DOHH2 (cell line): ENCODE results near the gene TCF20.

Source experiments
- H3F3A ChIP-seq: fragments of 200-600 bp; sonication (generic), shearing (Covaris generic); 2 replicates; pipeline ENCODE4 v1.6.0; 2016; ENCODE audit warnings: antibody characterized with exemption, mild to moderate bottlenecking; ENCODE audit not compliant: control insufficient read depth, insufficient read depth
- H3K27ac ChIP-seq: fragments of 200-600 bp; sonication (generic); 2 replicates; pipeline ENCODE4 v1.5.1; 2014; ENCODE audit warnings: low read depth, mild to moderate bottlenecking, low read length, moderate library complexity
- H3K27me3 ChIP-seq: fragments of 200-600 bp; sonication (generic); 2 replicates; pipeline ENCODE4 v1.6.1; 2014; ENCODE audit warnings: mild to moderate bottlenecking, low read length, mixed read lengths; ENCODE audit not compliant: control insufficient read depth
- H3K36me3 ChIP-seq: fragments of 200-600 bp; sonication (generic); 2 replicates; pipeline ENCODE4 v1.6.1; 2014; ENCODE audit warnings: mild to moderate bottlenecking, low read length, moderate library complexity, mixed read lengths; ENCODE audit not compliant: control insufficient read depth
- H3K4me1 ChIP-seq: fragments of 200-600 bp; sonication (generic); 2 replicates; pipeline ENCODE4 v1.6.1; 2014; ENCODE audit warnings: mild to moderate bottlenecking, low read length, mixed read lengths; ENCODE audit not compliant: control insufficient read depth
- H3K4me2 ChIP-seq: fragments of 200-600 bp; sonication (generic); 2 replicates; pipeline ENCODE4 v1.6.0; 2014; ENCODE audit warnings: mild to moderate bottlenecking, low read length, moderate library complexity
- H3K4me3 ChIP-seq: fragments of 200-600 bp; sonication (generic); 2 replicates; pipeline ENCODE4 v1.5.1; 2014; ENCODE audit warnings: mild to moderate bottlenecking, low read length, mixed read lengths
- H3K79me2 ChIP-seq: fragments of 200-600 bp; sonication (generic); 2 replicates; pipeline ENCODE4 v1.6.1; 2014; ENCODE audit warnings: mild to moderate bottlenecking, low read length, mixed read lengths; ENCODE audit not compliant: control insufficient read depth
- H3K9me2 ChIP-seq: fragments of 200-600 bp; sonication (generic); replicated peaks from 2 replicates; pipeline ENCODE4 v1.6.1; 2014; ENCODE audit warnings: mild to moderate bottlenecking, low read length, mixed read lengths; ENCODE audit not compliant: control insufficient read depth
- H3K9me3 ChIP-seq: fragments of 200-600 bp; sonication (generic); 2 replicates; pipeline ENCODE4 v1.6.1; 2014; ENCODE audit warnings: antibody characterized with exemption, low read length, mixed read lengths; ENCODE audit not compliant: control insufficient read depth, insufficient read depth
- H4K20me1 ChIP-seq: fragments of 200-600 bp; sonication (generic); 2 replicates; pipeline ENCODE4 v1.6.0; 2014; ENCODE audit warnings: low read depth, mild to moderate bottlenecking, antibody characterized with exemption, low read length, moderate library complexity; ENCODE audit not compliant: control insufficient read depth, insufficient read depth
- EZH2phosphoT487 ChIP-seq: fragments of 200-600 bp; sonication (generic); IDR thresholded peaks from 2 replicates; pipeline ENCODE4 v1.6.1; 2017; ENCODE audit warnings: borderline replicate concordance, mild to moderate bottlenecking, antibody characterized with exemption, low read length, moderate library complexity, mixed read lengths
- TF ChIP-seq, protein P1 (sequence below): fragments of 200-600 bp; sonication (generic); IDR thresholded peaks from one replicate; pipeline ENCODE4 v1.5.1; 2014; ENCODE audit warnings: antibody characterized with exemption, mild to moderate bottlenecking, low read depth, low read length; ENCODE audit not compliant: poor library complexity, severe bottlenecking

TCF20 gene

DNA sequence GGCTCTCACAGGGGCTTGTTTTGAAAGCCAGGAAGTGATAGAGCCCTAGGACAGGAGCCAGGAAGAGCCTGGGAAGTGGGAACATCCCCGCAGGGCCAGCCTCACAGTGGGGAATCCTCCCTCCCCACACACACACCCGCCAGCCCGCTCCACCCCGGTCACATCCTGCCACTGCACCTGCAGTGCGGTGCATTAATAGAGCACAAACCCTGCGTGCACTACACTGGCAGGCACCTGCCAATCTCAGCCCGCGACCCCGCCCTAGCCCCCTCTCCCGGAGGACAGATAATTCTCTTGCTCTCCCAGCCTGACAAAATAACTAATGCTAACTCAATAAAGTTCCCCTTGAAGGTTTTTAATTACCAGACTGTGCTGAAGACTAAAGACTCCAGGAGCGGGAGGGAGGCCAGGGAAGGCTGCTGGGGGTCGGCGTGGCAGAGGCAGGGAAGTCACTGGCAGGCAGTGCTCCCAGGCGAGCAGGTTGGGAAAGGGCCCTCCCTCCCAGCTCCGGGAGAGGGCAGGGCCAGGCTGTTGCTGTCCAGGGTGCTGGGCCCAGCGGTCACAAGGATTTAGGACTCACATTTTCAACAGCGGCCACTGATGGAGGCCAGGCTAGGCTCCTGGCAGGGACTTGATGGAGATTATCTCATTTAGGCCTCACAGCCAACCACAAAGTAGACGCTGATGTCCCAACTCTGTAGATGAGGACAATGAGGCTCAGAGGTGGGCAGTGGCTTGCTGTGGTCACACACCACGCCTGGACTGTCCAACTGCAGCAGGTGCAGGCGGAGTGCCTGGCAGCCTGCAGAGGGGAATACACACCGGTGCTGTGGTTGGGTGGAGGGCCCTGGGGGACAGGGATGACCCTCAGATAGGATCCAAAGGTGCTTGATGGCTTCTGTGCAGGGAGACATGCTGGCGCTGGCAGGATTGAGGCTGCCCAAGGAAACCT lies 23.9 kb upstream of the TCF20 start:
- Histone ChIP-seq H4K20me1 (no peaks in the 10 kb centered on the region), H3K27ac (peak overlapping the region; percentile 27), H3K9me2 (no peaks in the 10 kb centered on the region), H3F3A (peaks cover 15% of the 10 kb centered on the region), H3K4me3 (peak overlapping the region; percentile 28; the same call in 1 of the 2 replicates), H3K4me2 (peak overlapping the region; percentile 53), H3K36me3 (no peaks in the 10 kb centered on the region), H3K9me3 (no peaks in the 10 kb centered on the region), H3K79me2 (no peaks in the 10 kb centered on the region), H3K4me1 (peaks cover 61% of the 10 kb centered on the region), H3K27me3 (no peaks in the 10 kb centered on the region)
- no peak for TF ChIP-seq EZH2phosphoT487
- TF ChIP-seq, protein P1, sequence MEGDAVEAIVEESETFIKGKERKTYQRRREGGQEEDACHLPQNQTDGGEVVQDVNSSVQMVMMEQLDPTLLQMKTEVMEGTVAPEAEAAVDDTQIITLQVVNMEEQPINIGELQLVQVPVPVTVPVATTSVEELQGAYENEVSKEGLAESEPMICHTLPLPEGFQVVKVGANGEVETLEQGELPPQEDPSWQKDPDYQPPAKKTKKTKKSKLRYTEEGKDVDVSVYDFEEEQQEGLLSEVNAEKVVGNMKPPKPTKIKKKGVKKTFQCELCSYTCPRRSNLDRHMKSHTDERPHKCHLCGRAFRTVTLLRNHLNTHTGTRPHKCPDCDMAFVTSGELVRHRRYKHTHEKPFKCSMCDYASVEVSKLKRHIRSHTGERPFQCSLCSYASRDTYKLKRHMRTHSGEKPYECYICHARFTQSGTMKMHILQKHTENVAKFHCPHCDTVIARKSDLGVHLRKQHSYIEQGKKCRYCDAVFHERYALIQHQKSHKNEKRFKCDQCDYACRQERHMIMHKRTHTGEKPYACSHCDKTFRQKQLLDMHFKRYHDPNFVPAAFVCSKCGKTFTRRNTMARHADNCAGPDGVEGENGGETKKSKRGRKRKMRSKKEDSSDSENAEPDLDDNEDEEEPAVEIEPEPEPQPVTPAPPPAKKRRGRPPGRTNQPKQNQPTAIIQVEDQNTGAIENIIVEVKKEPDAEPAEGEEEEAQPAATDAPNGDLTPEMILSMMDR: no peak

DNA sequence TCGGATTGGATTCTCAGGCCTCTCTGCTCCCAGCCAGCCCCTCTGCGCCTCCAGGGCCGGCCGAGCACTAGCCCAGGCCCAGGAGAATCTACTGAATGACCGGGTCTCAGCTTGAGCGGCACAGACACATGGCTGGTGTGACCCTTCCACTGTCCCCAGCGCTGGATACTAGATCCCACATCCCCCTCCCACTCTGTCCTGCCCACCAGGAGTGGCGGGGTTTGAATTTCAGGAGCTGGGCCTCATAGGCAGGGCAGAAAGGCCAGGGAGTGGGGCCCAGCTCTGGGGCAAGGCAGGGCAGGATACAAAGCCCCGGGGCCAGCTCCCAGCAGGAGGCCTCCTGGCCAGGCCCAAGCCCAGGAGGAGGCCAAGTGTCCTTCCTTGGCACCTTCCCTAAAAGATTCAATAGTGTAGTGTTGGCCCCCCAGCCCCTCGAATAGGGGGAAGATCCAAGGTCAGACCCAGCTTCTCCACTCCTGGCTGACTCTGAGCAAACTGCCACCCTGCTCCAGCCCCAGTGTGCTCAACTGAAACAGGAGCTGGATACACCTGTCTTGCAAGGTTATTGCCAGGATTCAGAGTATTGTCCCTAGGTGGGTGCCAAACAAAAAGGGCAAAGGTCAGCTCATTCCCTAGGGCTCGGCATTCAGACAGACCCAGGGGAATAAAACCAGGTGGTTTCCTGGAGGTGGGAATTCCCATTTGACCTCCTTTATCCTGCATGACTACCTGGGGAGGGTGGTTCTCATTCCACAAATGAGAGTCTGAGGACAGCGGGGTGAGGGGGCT lies 22.5 kb upstream of the TCF20 start:
- Histone ChIP-seq H3K27ac (no peak overlapping the region), H3K79me2 (no peaks in the 10 kb centered on the region), H3K9me3 (no peaks in the 10 kb centered on the region), H3K4me2 (no peak overlapping the region), H3F3A (peaks cover 6% of the 10 kb centered on the region), H3K9me2 (no peaks in the 10 kb centered on the region), H4K20me1 (no peaks in the 10 kb centered on the region), H3K4me3 (no peak overlapping the region), H3K36me3 (no peaks in the 10 kb centered on the region), H3K27me3 (no peaks in the 10 kb centered on the region), H3K4me1 (peaks cover 48% of the 10 kb centered on the region)
- no peak for TF ChIP-seq EZH2phosphoT487
- TF ChIP-seq, protein P1: no peak

DNA sequence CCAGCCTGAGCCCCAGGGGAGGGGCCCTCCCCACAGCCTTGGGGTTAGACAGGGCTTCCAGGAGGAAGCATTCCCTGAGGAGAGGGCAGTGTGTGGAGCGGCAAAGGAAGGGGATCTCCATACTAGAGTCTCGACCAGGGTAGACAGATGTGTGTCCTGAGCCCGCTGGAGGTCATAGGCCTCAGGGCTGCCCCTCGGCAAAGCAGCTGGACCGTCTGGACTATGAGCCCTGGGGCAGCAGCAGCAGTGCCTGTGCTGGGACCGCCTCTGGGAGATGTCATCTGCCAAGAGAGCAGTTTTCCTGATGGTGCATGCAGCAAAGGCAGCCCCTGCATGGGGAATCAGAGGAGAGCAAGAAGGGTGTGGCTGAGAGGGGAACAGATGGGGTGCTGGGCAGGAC lies 20.8 kb upstream of the TCF20 start:
- no peaks in the 10 kb centered on the region for H3K9me3 ChIP-seq
- no peaks in the 10 kb centered on the region for H3K79me2 ChIP-seq
- H3K36me3 ChIP-seq: no peaks in the 10 kb centered on the region
- no peak overlapping the region for H3K4me3 ChIP-seq
- H3K9me2 ChIP-seq: no peaks in the 10 kb centered on the region
- no peak for TF ChIP-seq EZH2phosphoT487
- TF ChIP-seq, protein P1: no peak
- H3K27me3 ChIP-seq: no peaks in the 10 kb centered on the region
- H3K4me1 ChIP-seq: peaks cover 46% of the 10 kb centered on the region
- H3K27ac ChIP-seq: no peak overlapping the region
- no peaks in the 10 kb centered on the region for H4K20me1 ChIP-seq
- no peak overlapping the region for H3K4me2 ChIP-seq
- peaks cover 2% of the 10 kb centered on the region; the same call in 1 of the 2 replicates for H3F3A ChIP-seq
